Skin epidermis (tissue), 12 donors: Measurements from ENCODE around the gene ATP9B.

ENCODE experiments used
- H3K27ac ChIP-seq, 21 experiments: fragments of 200-600 bp; sonication (generic) in 11 of 21; one replicate each; pipeline ENCODE4 v1.5.0; 2020; ENCODE audit warnings: mild to moderate bottlenecking in 3 of 21, inconsistent platforms in 2 of 21, moderate library complexity in 2 of 21
- H3K4me3 ChIP-seq, 7 experiments: fragments of 200-600 bp; sonication (generic) in 2 of 7; one replicate each; pipeline ENCODE4 v1.5.0; 2020; ENCODE audit warnings: inconsistent platforms in 2 of 7, mild to moderate bottlenecking in 2 of 7, moderate library complexity in 1 of 7

The ATP9B gene

DNA sequence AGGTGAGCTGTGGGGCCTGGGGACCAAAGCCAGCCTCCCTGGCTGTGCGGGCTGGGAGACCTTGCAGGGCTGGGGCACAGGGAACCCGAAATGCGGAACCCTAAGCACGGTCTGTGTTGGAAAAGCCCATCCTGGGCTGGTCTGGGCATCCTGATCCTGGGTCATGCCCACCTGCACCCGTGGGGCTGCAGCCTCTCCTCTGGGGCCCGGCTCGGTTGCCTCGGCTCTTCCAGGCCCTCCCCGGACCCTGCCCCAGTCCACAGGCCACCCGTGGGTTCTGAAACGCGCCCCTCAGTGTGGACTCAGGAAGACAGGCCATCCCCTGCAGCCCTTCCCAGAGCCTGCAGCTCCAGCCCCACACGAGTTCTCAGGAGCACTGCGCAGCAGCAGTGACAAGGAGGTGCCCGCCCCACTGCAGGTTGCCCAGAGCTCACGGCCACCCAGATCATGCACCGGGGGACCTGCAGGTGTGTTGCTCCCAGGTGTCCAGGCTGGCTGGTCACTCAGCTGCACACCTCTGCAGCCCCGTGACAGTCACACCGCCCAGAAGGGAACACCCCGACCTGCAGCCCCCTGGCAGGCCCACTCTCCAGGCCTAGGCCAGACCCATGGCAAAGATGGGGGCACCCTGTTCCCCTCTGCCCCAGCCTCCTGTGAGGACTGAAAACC is 314.3 kb downstream of the ATP9B start:
- Histone ChIP-seq H3K4me3 (no peak overlapping the region), H3K27ac (no peak overlapping the region)

DNA sequence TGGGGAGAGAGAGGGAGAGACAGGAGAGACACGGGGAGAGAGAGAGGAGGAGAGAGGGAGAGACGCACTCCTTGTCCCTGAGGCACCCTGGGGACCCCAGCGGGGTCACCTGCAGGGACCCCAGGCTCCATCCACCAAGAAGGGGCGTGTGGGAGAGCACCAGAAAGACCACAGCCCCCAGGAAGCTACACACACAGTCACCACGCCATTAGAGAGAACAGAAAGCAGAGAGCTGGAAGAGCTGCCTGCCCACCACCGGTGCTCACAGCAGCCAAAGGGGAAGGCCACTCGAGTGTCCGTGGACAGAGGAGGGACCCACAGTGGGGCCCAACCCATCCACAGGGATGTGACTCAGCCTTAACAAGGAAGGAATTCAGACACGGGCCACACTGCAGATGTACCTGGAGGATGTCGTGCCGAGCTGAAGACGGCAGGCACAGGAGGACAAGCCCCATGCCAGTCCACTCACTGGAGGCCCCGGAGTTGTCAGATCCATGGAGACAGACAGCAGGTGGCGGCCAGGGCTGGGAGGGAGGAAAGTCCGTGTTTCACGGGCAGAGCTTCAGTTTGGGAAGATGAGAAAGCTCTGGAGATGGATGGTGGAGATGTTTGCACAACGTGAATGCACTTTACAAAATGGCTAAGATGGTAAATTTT is 315.1 kb downstream of the ATP9B start:
- Histone ChIP-seq H3K4me3 (no peak overlapping the region), H3K27ac (no peak overlapping the region)

GRCh38 chr18:79384834-79385233 is 315.6 kb downstream of the ATP9B start:
- Histone ChIP-seq H3K4me3 (no peak overlapping the region), H3K27ac (no peak overlapping the region)

- Histone ChIP-seq H3K27ac (no peak overlapping the region), H3K4me3 (no peak overlapping the region)
Observed at GRCh38 chr18:79385326-79385707, 316.1 kb downstream of the ATP9B start.

DNA sequence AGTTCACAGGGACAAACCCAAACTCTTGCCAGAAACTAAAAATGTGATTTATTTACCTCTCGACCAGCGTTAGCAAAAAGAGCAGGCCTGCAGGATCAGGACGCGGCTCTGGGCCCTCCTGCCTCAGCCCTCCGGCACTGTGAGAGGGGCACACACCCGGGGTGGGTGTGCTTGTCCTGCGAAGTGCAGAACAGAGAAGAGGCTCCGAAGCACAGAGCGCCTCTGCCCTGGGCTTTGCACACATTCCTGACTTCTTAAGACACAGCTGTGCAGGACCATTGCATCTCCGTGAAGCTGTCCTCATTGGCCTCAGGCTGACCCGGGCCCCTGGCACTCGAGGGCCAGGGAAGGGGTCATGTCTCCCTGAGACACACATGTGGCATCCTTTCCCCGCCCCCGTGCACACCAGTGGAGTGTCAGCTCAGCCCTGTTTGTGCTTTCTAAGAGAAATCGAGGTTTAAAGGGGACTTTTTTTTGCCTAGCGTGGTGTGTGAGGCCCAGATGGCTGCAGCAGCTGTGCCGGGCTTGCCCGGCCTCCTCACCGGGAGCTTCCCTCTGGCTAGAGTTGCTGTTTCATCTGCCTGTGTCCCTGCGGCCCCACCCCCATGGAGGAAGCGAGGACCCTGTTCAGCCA is 316.6 kb downstream of the ATP9B start:
- H3K27ac ChIP-seq, result no peak overlapping the region
- no peak overlapping the region for H3K4me3 ChIP-seq

GRCh38 chr18:79386547-79386946 is 317.4 kb downstream of the ATP9B start:
- no peak overlapping the region for H3K4me3 ChIP-seq
- no peak overlapping the region for H3K27ac ChIP-seq

DNA sequence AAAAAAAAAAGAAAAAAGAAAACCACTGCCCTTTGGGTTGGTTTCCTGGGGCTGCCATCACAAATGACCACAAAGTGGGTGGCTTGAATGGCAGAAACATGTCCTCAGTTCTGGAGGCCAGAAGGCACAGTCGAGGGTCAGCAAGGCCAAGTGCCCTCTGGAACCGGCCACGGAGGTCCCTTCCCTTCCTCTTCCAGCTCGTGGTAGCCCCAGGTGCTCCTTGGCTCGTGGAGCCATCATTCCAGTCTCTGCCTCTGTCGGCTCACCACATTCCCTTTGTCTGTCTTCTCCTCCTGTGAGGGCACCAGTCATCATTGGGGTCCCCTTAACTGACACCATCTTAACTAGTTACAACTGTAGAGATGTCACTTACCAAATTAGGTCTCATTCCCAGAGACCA is 318.0 kb downstream of the ATP9B start:
- H3K4me3 ChIP-seq, result no peak overlapping the region
- no peak overlapping the region for H3K27ac ChIP-seq

- Histone ChIP-seq H3K27ac (no peak overlapping the region), H3K4me3 (no peak overlapping the region)
Observed at GRCh38 chr18:79387615-79388014, 318.4 kb downstream of the ATP9B start.

DNA sequence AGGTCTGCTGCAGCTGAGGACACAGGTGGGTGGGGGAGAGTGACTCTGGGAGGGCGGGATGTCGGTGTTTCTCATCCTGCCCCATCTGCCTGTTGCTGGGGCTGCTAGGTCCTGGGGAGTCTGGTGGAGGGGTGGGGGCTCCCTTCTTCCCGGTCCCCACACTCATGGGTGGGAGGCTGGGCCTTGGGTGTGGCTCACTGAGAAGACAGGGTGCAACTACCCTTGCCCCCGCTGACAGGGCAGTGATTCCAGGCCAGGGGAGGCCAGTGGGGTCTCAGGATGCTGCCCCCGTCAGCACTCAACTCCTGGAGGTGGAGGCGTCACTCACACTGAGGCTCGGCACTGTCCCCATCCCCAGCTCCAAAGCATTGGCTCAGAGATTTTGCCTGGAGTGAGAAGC is 318.8 kb downstream of the ATP9B start:
- no peak overlapping the region for H3K4me3 ChIP-seq
- H3K27ac ChIP-seq, result no peak overlapping the region

- no peak overlapping the region for H3K27ac ChIP-seq
Observed at GRCh38 chr18:79389689-79390088, 320.5 kb downstream of the ATP9B start.

DNA sequence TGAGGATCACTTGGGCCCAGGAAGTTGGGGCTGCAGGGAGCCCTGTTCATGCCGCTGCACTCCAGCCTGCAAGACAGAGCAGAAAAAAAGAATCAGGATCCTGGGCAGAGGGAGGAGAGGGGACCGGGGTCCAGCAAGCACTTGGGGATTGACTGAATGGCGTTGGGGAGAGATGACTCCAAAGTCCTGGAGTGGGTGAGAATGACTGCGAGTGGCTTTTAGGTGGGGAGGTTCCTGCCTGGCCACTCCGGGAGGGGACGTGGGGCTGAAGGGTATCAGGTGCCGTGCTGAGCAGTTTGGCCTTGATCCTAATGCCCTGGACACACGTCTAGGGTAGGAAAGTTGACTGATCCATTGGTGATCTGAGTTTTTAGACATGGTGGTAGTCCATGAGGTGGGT is 323.0 kb downstream of the ATP9B start:
- Histone ChIP-seq H3K27ac (no peak overlapping the region), H3K4me3 (no peak overlapping the region)

More at GRCh38 chr18:79389689-79390088, 320.5 kb downstream of the ATP9B start:
- H3K4me3 ChIP-seq, result no peak overlapping the region

- H3K4me3 ChIP-seq, result peak overlapping the region; percentile 42 to 78 (median 48)
- peak overlapping the region in 20 of 21 experiments; percentile 56 to 96 (median 86) for H3K27ac ChIP-seq
Observed at GRCh38 chr18:79393181-79393634, 324.0 kb downstream of the ATP9B start.

- H3K27ac ChIP-seq, result peak overlapping the region; percentile 56 to 96 (median 86)
Observed at GRCh38 chr18:79393635-79394533, 324.7 kb downstream of the ATP9B start.

DNA sequence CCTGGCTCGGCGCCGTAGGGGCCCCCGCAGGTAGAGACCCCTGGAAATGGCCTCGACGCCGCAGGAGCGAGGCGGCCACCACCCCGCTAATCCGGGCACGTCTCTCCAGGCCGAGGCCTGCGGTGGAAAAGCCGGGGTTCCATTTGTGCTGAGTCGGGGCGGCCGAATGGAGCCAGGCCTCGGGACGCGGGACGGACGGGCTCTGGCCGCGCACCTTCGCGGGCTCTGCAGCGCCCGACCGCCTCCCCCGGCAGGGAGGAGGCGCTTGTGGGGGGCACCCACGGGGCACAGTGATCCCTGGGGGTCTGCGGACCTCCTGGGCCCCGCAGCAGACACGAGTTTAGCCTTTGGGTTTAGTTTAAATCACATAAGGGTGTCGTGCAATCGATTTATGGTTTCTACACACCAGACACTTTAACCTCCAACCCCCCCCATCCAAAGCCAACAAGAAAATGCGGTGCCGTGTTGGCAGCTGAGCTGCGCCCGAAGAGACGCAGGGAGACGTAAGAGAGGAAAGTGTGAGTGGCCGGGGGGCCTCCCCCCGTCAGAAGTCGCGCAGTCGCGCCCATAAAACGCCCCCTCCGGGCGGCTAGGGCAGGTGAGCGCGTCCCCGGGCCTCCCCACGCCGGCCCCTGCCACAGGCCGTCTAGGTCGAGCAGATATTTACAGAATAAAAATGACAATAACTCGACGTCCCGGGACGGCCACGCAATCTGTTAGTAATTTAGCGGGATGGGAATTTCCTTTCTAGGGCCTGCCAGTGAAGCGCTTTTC is 325.5 kb downstream of the ATP9B start:
- H3K4me3 ChIP-seq, result peak overlapping the region; percentile 42 to 78 (median 48)
- H3K27ac ChIP-seq, result peak overlapping the region; percentile 56 to 96 (median 86)

More at GRCh38 chr18:79393635-79394533, 324.7 kb downstream of the ATP9B start:
- peak overlapping the region; percentile 42 to 78 (median 48) for H3K4me3 ChIP-seq

- H3K27ac ChIP-seq, result peak overlapping the region in 19 of 21 experiments; percentile 56 to 96 (median 87)
Observed at GRCh38 chr18:79395308-79395640, 326.1 kb downstream of the ATP9B start.

DNA sequence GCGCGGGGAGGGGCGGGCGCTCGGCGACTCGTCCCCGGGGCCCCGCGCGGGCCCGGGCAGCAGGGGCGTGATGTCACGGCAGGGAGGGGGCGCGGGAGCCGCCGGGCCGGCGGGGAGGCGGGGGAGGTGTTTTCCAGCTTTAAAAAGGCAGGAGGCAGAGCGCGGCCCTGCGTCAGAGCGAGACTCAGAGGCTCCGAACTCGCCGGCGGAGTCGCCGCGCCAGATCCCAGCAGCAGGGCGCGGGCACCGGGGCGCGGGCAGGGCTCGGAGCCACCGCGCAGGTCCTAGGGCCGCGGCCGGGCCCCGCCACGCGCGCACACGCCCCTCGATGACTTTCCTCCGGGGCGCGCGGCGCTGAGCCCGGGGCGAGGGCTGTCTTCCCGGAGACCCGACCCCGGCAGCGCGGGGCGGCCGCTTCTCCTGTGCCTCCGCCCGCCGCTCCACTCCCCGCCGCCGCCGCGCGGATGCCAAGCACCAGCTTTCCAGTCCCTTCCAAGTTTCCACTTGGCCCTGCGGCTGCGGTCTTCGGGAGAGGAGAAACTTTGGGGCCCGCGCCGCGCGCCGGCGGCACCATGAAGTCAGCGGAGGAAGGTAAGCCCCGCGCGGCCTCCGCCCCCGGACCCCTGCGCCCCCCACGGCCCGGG is 326.7 kb downstream of the ATP9B start, which contains the start of gene NFATC1:
TSS of gene NFATC1 (plus strand) at position 170 of the 644 bp plus-strand sequence. CDS start at position 465, 295 bp downstream.
- H3K4me3 ChIP-seq, result peak within 1 kb of the TSS; percentile 46 to 78 (median 57)
- H3K27ac ChIP-seq, result peak within 1 kb of the TSS; percentile 51 to 96 (median 86)

More at GRCh38 chr18:79395308-79395640, 326.1 kb downstream of the ATP9B start:
- peak overlapping the region; percentile 42 to 78 (median 48) for H3K4me3 ChIP-seq

GRCh38 chr18:79396431-79397246 is 327.4 kb downstream of the ATP9B start:
- Histone ChIP-seq H3K27ac (peak overlapping the region in 19 of 21 experiments; percentile 39 to 96 (median 83)), H3K4me3 (peak overlapping the region; percentile 40 to 78 (median 57))
